Stimulated activated CD8-positive, alpha-beta memory T cell treated with anti-CD3 and anti-CD28 coated beads, Interleukin-15, amount 100 ng/mL, for 4 hours (primary cell): ENCODE results near the gene CLBA1.
"Not testable (repeated sequence)": the region's sequence is repeated elsewhere in the genome, so short reads cannot be mapped to it uniquely, and the experiment has no call there.

Experiments used
- DNase-seq, 2 donors: peaks; one replicate each; pipeline ENCODE4 v3.0.0-alpha.2; 2020; ENCODE audit warnings: low read depth in 2 of 2

CLBA1 gene

DNA sequence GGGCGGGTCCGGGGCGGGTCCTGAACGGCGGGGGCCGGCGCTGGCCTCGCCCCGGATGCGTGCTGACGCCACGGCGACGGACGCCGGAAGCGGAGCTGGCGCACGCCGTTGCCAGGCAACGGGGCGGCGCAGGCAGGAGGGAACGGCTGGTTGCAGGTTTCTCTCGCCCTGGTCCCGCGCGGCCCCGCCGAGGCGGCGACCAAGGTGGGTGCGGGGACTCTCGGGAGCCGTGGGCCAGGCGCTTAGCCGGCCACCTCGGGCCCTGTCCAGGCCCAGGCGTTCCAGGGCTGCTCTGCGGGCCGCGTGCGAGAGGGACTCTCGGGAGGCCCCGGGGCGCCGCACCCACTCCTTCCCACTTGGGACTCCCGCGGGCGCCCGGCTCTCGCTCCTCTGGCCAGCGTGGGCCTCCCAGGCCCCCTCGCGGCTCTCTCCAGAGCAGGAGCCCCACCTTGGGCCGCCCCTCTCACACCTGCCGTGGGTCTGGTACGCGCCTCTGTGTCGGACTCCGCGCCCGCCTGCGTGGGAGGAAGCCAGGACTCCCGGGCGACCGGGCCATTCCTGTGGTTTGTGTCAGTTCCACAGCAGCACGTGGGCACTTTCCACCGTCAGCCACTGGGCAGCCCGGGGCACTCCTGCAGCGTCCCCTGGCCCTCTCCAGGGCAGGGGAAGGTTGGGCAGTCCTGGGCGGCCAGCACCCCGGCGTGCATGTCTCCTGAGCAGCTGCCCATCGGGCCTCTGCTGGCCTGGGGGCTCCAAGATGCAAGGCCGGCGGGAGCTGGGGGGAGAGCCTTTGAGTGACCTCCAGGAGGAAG, at the start of gene CLBA1:
CLBA1 (plus strand) TSS at position 114 of the 812 bp plus-strand sequence; CDS start at position 758, 644 bp downstream.
- peak; percentile 70 to 83 for DNase-seq

DNA sequence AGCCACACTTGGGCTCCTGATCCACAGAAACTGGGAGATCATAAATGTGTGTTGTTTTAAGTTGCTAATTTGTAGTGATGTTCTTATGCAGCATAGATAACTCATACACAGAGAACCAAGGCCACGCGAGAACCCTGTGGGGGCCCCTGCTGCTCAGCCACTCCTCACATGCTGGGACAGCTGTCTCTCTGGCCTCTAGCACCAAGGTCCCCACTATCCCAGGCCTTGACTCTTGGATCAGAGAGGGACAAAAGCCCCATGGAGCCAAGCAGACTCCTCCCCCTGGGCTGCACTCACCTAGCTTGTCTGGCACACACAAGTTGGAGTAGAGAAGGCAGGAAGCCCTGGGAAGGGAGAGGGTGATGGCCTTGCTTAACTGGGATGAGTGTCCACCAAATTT, 49.6 kb upstream of the CLBA1 start:
- DNase-seq, result no peak

DNA sequence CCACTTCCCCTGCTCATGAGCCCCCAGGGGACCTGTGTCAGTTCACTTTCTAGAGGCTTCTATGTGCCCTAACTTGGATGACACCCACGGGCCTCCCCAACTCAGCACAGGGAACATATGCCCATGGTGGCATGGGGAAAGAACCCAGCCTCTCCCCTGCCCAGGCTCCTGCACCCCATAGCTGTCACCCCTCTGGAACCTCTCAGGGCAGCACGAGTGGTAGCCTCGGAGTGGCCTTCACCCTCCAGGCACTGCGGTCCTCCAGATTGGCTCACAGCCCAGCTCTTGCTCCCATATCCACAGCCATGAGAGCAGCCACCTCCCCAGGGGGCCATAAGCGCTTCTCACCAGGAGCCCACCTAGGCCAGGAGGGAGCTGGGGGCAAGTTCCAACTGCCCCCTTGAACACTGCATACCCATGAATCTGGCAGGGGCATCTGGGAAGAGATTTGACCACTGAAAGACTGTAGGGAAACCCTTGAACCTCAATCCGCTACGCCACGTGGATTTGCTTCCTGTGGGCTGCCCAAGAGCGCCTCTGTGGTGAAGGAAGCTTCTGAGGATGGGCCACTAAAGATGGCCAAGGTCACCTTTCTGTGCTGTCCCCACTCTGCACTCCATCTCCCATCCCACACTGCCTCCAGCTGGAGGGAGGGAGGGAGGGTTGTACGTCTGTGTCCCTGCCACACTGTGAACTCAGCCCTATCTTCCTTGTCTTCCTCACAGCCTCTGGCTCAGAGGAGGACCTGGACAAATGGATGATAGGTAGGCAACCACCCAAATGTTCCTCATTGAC, 49.0 kb upstream of the CLBA1 start:
- DNase-seq, result no peak

DNA sequence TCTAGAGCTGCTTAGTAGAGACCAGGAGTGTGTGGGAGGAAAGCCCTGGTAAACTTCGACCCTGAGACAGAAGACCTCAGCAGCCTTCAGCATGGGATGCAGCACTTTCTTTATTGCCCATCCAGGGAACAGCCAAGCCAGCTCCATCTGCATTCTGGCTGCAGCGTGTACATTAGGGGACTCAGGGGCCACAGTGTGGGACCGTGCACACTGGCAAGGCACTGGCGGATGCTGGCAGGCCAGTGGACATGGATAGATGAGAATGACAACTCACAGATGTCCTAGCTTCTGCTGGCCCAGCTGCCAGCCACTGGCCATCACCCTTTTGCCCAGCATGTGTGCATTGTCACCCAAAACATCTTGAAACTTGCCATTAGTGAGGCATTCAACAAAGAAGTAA, 48.4 kb upstream of the CLBA1 start:
- DNase-seq, result no peak

DNA sequence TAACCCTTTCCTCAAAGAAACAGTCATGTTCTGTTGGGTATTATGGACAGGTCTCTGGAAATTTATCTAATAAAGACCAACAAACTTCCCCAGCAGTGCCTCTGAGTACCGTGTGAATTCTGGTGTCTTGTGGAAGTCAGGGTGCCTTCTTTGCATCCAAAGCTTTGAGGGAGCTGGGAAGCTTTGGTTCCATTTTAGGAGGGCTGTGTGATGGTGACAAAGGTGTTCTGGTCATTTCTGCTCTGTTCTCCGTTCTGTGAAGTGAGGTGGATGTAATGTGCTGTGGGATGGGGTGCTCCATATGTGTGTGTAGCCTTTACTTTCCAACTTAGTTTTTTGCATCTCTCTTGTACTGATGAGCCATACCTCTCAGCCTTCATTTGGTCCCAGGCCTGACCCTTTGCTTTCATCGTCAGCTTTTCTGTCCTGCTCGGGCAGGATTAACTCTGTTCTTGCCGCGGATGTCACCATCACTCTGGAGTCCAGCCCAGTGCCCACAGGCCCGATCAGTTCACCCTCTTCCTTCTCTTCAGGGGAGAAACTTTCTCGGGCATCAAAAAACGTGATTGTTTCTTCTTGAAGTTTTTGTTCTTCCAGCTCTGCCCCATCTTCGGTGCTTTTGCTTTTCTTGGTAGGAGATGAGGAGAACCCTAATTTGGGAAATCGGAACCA, 47.8 kb upstream of the CLBA1 start:
- DNase-seq, result no peak

DNA sequence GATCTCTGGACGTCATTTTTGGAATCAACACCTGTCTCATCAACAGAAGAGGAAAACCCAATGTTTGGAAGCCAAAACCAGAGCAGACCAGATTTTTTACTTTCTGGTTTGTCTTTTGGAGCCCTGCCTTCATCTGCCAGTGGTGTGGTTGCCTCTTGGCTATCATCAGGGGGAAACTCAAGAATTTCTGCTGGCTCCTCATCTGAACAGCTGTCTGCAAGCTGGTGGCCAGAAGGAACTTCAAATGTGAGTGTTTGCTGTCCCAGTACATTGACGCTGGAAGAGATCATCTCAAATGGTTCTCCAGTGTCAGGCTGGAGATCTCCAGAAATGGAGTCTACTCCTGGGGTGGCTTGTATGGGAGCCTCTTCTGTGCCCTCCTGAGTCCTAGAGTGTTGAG, 47.2 kb upstream of the CLBA1 start:
- no peak for DNase-seq

DNA sequence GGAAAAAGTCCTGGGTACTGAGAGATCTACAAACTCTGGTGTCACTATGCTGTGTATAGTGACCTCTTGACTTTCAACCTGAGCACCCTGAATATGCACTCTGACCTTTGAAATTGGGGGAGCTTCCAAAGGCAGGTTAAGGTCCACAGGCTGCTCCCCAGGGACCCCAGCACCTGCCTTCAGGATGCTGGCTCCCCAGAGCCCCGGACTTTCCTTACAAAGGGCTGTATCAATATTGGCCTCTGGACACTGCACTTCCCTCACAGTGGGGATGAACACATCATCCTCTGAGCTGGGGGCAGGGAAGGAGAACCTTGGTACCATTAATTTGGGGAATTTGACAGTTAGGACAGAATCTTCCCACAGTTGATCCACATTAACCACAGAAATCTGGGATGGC, 46.6 kb upstream of the CLBA1 start:
- DNase-seq, result no peak

DNA sequence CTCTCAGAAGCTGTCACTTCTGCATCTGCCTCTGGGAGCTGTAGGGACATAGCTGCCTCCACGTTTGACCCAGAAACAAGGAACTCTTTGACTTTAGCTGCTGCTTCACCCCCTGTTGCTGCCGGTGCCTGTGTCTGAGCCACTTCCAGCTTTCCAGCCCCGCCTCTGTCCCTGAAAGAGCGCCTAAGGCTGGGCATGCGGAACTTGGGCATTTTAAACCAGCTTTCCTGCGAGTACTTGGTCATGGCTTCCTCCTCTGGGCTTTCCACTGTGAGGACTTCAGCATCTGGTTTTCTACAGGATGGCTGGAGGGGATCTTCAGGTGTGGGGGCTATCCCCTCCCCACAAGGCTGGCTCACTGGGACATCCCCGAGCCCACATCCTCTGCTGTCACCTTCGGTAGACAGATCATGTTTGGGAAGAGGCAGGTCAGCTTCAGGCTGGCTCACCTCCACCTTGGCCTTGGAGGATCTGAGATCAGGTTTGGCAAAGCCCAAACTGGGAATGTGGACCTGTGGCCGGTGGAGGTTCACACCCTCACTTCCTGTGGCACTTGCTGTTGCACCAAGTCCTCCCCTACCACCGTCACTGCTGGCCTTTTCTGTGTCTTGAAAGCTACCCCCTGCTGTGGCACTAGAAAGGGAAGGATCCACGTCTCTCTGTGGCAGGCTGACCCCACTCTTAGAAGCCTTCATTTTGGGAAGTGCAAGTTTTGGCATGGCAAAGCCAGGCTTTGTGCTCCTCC, 45.8 kb upstream of the CLBA1 start:
- no peak for DNase-seq

DNA sequence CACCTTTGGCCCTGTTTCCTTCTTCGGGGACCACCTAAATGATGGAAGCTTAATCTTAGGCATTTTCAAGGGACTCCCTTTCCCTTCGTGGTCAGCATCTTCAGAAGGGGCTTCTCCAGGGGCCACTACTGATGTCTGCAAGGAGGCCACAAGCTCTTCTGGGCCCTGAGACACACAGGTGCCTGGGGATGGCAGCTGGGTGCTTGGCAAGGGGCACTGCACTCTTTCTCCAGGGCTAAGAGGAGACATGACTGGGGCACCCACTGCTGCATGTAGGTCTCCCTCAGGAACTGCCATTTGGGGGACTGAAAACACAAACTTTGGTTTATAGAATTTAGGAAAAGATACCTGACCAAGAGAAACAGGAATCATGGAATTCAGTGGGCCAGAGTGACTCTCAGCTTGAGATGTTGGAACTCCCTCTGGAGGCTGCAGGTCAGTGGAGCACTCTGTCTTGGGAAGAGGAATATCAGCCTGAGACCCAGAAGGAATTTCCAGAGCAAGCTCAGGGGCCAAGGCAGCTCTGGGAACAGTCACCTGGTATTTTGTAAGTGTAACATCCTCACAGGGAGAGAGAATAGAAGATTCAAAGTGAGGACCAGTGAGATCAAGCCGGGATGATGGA, 45.0 kb upstream of the CLBA1 start:
- no peak for DNase-seq

DNA sequence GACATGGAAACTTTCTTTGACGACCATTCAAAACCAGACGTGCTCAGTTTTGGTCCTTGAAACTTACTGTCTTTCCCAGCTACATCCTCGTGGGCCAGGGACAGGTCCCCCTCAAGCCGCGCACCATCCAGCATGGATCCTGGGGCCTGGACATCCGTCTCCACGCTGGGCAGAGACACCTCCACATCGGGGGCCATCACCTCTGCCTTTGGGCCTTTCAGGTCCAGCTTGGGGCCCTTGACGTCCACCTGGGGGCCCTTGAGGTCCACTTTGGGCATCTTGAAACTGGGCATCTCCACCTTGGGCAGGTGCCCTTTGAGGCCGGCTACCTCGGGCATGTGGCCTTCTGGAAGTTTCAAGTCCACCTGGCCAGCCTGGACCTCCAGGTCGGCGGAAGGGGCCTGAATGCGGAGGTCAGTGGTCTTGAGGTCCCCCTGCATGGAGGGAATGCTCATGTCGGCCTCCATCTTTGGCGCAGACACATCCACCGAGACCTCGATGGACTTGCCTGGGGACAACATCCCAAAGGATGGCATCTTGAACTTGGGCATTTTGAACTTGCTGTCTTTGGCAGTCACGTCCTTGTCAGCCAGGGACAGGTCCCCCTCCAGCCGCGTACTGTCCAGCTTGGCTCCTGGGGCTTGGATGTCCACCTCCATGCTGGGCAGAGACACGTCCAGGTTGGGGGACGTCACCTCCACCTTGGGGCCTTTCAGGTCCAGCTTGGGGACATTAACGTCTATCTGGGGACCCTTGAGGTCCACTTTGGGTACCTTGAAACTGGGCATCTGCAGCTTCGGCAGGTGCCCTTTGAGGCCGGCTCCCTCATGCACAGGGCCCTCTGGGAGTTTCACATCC, 43.9 kb upstream of the CLBA1 start:
- no peak for DNase-seq

DNA sequence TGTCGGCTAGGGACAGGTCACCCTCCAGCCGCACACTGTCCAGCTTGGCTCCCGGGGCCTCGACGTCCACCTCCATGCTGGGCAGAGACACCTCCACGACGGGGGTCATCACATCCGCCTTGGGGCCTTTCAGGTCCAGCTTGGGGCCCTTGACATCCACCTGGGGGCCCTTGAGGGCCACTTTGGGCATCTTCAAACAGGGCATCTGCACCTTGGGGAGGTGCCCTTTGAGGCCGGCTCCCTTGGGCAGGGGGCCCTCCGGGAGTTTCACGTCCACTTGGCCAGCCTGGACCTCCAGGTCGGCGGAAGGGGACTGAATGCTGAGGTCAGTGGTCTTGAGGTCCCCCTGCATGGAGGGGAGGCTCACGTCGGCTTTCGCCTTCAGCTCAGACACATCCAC, 43.0 kb upstream of the CLBA1 start:
- no peak for DNase-seq

DNA sequence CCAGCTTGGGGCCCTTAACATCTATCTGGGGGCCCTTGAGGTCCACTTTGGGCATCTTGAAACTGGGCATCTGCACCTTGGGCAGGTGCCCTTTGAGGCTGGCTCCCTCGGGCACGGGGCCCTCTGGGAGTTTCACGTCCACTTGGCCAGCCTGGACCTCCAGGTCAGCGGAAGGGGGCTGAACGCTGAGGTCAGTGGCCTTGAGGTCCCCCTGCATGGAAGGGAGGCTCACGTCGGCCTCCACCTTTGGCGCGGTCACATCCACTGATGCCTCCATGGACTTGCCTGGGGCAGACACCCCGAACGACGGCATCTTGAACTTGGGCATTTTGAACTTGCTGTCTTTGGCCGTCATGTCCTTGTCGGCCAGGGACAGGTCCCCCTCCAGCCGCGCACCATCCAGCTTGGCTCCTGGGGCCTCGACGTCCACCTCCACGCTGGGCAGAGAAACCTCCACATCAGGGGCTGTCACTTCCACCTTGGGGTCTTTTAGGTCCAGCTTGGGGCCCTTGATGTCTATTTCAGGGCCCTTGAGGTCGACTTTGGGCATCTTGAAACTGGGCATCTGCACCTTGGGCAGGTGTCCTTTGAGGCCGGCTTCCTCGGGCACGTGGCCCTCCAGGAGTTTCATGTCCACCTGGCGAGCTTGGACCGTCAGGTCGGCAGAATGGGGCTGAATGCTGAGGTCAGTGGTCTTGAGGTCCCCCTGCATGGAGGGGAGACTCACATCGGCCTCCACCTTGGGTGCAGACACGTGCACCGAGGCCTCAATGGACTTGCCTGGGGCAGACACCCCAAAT, 42.2 kb upstream of the CLBA1 start:
- not testable (repeated sequence) for DNase-seq

DNA sequence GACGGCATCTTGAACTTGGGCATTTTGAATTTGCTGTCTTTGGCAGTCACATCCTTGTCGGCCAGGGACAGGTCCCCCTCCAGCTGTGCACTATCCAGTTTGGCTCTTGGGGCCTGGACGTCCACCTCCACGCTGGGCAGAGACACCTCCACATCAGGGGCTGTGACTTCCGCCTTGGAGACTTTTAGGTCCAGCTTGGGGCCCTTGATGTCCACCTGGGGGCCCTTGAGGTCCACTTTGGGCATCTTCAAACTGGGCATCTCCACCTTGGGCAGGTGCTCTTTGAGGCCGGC, 41.6 kb upstream of the CLBA1 start:
- not testable (repeated sequence) for DNase-seq

DNA sequence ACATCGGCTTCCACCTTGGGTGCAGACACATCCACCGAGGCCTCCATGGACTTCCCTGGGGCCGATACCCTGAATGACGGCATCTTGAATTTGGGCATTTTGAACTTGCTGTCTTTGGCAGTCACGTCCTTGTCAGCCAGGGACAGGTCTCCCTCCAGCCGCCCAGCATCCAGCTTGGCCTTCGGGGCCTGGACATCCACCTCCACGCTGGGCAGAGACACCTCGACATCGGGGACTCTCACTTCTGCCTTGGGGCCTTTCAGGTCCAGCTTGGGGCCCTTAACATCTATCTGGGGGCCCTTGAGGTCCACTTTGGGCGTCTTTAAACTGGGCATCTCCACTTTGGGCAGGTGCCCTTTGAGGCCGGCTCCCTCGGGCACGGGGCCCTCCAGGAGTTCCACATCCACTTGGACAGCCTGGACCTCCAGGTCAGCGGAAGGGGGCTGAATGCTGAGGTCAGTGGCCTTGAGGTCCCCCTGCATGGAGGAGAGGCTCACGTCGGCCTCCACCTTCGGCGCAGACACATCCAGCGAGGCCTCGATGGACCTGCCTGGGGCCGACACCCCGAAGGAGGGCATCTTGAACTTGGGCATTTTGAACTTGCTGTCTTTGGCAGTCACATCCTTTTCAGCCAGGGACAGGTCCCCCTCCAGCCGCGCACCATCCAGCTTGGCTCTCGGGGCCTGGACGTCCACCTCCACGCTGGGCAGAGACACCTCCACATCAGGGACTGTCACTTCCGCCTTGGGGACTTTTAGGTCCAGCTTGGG, 41.0 kb upstream of the CLBA1 start:
- not testable (repeated sequence) for DNase-seq

DNA sequence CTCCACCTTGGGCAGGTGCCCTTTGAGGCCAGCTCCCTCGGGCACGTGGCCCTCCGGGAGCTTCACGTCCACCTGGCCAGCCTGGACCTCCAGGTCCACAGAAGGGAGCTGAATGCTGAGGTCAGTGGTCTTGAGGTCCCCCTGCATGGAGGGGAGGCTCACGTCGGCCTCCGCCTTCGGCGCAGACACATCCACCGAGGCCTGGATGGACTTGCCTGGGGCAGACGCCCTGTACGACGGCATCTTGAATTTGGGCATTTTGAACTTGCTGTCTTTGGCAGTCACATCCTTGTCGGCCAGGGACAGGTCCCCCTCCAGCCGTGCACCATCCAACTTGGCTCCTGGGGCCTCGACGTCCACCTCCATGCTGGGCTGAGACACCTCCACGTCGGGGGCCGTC, 40.3 kb upstream of the CLBA1 start:
- DNase-seq, result not testable (repeated sequence)

DNA sequence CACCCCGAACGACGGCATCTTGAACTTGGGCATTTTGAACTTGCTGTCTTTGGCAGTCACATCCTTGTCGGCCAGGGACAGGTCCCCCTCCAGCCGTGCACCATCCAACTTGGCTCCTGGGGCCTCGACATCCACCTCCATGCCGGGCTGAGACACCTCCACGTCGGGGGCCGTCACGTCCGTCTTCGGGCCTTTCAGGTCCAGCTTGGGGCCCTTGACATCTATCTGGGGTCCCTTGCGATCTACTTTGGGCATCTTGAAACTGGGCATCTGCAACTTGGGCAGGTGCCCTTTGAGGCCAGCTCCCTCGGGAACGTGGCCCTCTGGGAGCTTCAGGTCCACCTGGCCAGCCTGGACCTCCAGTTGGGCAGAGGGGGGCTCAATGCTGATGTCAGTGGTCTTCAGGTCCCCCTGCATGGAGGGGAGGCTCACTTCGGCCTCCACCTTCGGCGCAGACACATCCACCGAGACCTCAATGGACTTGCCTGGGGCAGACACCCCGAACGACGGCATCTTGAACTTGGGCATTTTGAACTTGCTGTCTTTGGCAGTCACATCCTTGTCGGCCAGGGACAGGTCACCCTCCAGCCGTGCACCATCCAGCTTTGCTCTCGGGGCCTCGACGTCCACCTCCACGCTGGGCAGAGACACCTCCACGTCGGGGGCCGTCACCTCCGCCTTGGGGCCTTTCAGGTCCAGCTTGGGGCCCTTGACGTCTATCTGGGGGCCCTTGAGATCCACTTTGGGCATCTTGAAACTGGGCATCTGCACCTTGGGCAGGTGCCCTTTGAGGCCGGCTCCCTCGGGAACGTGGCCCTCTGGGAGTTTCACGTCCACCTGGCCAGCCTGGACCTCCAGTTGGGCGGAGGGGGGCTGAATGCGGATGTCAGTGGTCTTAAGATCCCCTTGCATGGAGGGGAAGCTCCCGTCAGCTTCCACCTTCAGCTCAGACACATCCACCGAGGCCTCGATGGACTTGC, 39.3 kb upstream of the CLBA1 start:
- DNase-seq, result not testable (repeated sequence)

DNA sequence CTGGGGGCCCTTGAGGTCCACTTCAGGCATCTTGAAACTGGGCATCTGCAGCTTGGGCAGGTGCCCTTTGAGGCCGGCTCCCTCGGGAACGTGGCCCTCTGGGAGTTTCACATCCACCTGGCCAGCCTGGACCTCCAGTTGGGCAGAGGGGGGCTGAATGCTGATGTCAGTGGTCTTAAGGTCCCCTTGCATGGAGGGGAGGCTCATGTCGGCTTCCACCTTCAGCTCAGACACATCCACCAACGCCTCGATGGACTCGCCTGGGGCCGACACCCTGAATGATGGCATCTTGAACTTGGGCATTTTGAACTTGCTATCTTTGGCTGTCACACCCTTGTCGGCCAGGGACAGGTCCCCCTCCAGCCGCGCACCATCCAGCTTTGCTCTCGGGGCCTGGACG, 38.4 kb upstream of the CLBA1 start:
- not testable (repeated sequence) for DNase-seq
